HG03095 (cell line): ENCODE data around the gene COPZ1.

Experiments
- ATAC-seq: cut with Tn5 transposase; IDR thresholded peaks from one replicate; pipeline ENCODE4 v1.9.1; 2021; ENCODE audit warnings: moderate library complexity; ENCODE audit not compliant: unreplicated experiment

The COPZ1 gene

DNA sequence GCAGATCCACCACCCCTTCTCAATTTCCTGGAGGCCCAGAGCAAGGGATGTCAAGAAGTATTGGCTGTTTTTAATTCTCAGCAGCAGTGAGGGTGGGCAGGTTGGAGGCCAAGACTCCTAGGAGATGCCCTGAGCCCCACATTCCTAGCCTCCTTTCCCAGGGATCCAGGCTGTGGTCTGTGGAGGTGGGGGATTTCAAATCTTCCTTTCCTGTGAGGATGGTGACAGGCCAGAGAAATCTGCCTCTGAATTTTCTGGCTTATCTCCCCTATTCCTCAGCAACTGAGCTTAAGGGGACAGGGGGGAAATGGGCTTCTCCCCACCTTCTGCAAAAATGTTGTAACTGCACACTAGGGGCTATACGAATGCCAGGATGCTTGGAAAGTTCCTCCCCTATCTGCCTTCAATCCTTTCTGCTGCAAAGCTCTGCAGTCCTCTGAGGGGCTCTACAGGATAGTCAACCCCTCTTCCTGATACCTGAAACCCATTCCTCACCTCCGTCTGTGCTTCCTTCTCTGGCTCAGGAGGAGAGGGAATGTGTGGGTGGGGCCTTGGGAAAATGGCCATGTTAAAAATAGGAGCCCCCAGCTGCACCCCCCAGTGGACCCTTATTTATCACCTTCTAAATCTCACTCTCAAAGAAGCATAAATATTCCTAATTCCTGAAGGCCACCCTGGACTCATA is 32.7 kb downstream of the COPZ1 start:
- ATAC-seq: no peak

DNA sequence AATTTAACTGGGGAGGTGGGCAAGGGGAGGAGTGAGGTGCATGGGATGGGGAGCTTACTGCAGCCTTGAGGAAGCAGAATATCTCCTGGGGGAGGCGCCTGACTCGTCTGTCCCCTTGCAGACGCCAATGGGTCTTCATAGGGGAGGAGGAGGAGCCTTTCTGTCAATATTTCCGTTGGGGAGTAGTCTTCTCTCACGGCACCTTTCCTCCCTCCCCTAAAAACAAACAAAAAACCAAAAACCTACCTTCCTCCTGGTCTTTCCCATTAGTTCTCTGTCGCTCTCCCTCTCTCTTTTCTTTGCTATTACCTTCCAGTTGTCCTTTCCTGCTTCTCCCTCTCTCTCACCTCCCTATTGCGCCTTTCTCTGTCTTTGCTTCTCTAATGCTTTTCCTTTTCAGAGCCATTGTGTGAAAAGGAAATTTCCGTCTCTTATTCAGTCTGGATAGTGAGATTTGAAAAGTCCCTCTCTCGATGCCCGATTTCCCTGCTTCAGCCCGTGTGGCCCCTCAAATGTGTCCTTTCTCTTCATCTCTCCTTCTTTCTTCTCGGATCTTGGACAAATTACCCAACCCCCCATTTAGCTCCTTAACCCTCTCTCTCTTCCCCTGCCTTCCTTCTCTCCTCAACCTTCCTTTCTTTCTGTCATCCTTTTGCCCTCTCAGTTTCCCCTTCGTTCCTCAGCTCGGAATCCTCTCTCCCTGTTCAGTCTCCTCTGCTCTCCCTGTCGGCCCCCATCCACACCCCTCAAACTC is 33.4 kb downstream of the COPZ1 start:
- ATAC-seq: no peak

- ATAC-seq: peak; percentile 97
Observed at GRCh38 chr12:54358945-54359761, 34.2 kb downstream of the COPZ1 start.

- no peak for ATAC-seq
Observed at GRCh38 chr12:54359762-54360351, 34.9 kb downstream of the COPZ1 start.

DNA sequence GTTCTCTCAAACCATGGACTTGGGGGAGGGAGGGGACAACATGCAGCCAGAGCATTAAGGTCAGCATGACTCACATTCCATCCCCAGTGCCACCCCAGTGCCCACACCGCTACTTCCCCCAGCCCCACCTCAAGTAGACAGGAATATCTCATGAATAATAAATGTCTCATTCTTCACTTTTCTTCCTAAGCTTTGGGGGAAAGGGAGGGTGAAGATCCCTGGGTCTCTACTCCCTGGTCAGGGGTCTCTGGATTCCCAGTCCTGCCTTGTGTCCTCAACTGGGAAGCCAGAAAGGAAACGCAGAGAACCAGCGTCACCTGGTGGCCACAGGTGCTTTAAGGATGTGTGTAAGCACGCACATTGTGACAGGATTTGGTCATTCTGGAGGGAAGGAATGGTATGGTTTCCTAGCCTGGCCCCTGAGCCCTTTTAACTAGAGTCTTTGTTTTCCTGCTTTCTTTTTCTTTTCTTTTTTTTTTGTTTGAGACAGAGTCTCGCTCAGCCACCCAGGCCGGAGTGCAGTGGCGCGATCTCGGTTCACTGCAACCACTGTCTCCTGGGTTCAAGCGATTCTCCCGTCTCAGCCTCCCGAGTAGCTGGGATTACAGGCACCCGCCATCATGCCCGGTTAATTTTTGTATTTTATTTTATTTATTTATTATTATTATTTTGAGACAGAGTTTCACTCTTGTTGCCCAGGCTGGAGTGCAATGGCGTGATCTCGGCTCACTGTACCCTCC is 36.0 kb downstream of the COPZ1 start:
- no peak for ATAC-seq

GRCh38 chr12:54363047-54363446 is 38.1 kb downstream of the COPZ1 start:
- ATAC-seq: no peak

DNA sequence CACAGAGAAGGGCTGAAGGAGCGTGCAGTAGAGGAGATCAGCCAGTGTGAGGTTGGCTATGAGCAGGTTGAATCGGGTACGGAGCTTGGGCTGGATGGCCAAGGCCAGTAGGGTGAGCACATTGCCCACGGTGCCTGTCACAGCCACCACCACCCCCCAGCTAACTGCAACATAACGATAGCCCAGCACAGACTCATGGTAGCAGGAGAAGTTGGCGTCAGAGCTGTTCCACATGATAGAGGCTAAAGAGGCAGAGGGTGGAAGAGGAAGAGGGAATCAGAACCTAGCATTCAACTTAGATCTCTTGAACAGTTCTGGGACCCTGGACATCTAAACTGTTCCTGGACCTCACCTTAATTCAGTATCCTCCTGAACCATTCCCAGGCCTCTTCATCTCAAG is 38.7 kb downstream of the COPZ1 start:
- no peak for ATAC-seq

GRCh38 chr12:54364413-54364812 is 39.5 kb downstream of the COPZ1 start, which contains the start of gene GPR84:
GPR84 (minus strand) TSS chr12:54364486; CDS start chr12:54363851, 635 bp downstream.
- ATAC-seq: no peak

DNA sequence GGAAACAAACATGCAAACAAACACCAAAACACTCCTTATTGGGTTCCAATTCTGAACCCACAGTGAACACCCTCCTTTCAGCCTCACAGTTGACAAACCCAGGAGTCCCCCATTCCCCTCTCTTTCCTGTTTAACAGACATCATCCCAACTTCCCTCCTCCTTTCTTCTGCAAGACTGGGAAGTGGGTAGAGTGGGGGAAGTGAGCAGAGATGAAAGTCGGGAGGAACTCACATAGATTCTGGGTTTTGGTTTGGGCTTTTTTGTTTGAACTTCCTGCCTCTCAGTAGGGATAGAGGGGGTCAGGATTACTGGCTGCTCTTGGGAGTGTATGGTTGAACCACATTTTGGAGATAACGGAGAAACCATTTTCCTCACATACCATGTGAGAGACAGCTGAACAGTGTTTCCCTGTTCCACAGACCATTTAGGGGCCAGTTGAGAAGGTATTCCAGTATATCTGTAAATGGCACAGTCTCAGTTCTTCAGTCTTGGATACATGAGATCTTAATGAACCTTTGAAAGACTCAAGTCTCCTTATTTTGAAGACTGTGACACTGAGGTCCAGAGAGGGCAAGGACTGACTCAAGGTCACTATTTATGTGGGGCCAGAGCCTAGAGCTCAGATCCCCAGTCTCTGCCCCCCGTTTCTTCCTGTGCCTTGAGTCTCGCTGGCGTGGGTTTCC is 43.2 kb downstream of the COPZ1 start:
- no peak for ATAC-seq

- peak; percentile 59 for ATAC-seq
Observed at GRCh38 chr12:54368709-54369596, 44.0 kb downstream of the COPZ1 start.

DNA sequence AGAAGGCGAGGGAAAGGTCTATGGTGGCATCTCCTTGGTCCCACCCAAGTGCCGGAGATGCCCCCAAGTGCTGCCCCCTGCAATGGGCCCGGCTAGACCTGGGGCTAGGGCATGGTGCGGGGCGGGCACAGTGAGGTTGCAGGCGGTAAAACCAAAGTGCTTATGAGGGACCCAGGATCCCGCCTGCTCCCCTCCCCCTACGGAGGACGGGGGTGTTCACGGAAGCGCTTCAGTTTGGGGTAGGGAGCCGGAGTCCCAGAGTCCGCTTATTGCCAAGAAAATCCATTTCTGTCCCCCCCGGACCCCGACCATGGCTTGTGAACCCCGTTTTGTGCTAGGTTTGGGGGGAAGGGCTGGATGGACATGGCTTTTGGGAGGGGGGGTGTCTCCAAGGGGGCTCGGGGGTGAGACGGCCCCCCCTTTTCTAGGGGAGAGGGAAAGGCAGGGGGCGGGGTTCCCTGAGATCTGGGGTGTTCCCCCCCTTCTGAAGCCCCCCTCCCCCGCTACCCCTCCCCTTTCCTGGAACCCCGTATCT is 44.7 kb downstream of the COPZ1 start:
- no peak for ATAC-seq

- ATAC-seq: no peak
Observed at GRCh38 chr12:54370171-54370730, 45.3 kb downstream of the COPZ1 start.

GRCh38 chr12:54371328-54372112 is 46.6 kb downstream of the COPZ1 start:
- ATAC-seq: no peak

GRCh38 chr12:54372113-54372806 is 47.3 kb downstream of the COPZ1 start:
- no peak for ATAC-seq

- ATAC-seq: no peak
Observed at GRCh38 chr12:54373649-54374561, 49.0 kb downstream of the COPZ1 start.
